Common myeloid progenitor, CD34-positive (primary cell): ENCODE data around the gene POLR2H. TPM values are rescaled to one million over a fixed set of nuclear protein-coding genes. Genes with fewer than 3 reads are reported as not detected.

Source experiments
- CTCF ChIA-PET: fragments of 350-600 bp; sonication (Branson Sonifier 250); formaldehyde crosslinking; loops from one replicate; lab custom pipeline; 2021; ENCODE audit warnings: antibody characterized with exemption; lab: Charles Lee
- POLR2A ChIA-PET: fragments of 350-600 bp; sonication (Branson Sonifier 250); formaldehyde crosslinking; loops from one replicate; lab custom pipeline; 2021; ENCODE audit warnings: antibody characterized with exemption; lab: Charles Lee
- DNase-seq, 3 donors: peaks; one replicate each; pipeline versions ENCODE4 v3.0.0 to v3.0.0-alpha.2; 2013
- H3K27ac ChIP-seq, 2 experiments: 1 replicate in 1 of 2; 2 replicates in 1 of 2; pipeline ENCODE4 v1.7.0; 2013; ENCODE audit warnings: inconsistent platforms in 2 of 2, low read length in 2 of 2, mild to moderate bottlenecking in 2 of 2, low read depth in 1 of 2, moderate library complexity in 1 of 2; ENCODE audit not compliant: severe bottlenecking in 2 of 2, insufficient read depth in 1 of 2, poor library complexity in 1 of 2
- H3K27me3 ChIP-seq, 5 experiments: replicated peaks in 2 of 5; 1 replicate in 3 of 5; 2 replicates in 2 of 5; pipeline versions ENCODE4 v1.6.1 to v1.7.0; 2013; ENCODE audit warnings: low read length in 4 of 5, mild to moderate bottlenecking in 2 of 5, moderate library complexity in 2 of 5, inconsistent platforms in 1 of 5; ENCODE audit not compliant: insufficient read depth in 5 of 5, control insufficient read depth in 4 of 5
- H3K36me3 ChIP-seq, 4 experiments: 1 replicate in 2 of 4; 2 replicates in 2 of 4; pipeline versions ENCODE4 v1.6.1 to v1.7.0; 2013; ENCODE audit warnings: low read length in 3 of 4, control low read depth in 1 of 4, mild to moderate bottlenecking in 1 of 4; ENCODE audit not compliant: control insufficient read depth in 4 of 4, insufficient read depth in 4 of 4
- H3K4me1 ChIP-seq, 4 experiments: 1 replicate in 3 of 4; 2 replicates in 1 of 4; pipeline versions ENCODE4 v1.6.1 to v1.7.1; 2013; ENCODE audit warnings: low read length in 3 of 4, mild to moderate bottlenecking in 3 of 4, control low read depth in 1 of 4, inconsistent platforms in 1 of 4, moderate library complexity in 1 of 4; ENCODE audit not compliant: control insufficient read depth in 4 of 4, insufficient read depth in 4 of 4; ENCODE audit errors: control extremely low read depth in 1 of 4
- H3K4me3 ChIP-seq, 7 experiments: 1 replicate in 4 of 7; 2 replicates in 3 of 7; pipeline versions ENCODE4 v1.5.1 to v1.7.0; 2013; ENCODE audit warnings: mild to moderate bottlenecking in 7 of 7, low read length in 6 of 7, moderate library complexity in 6 of 7, inconsistent platforms in 2 of 7, low read depth in 2 of 7, control low read depth in 1 of 7; ENCODE audit not compliant: insufficient read depth in 4 of 7, control insufficient read depth in 1 of 7; ENCODE audit errors: extremely low read depth in 1 of 7
- H3K9me3 ChIP-seq, 5 experiments: 1 replicate in 4 of 5; 2 replicates in 1 of 5; pipeline versions ENCODE4 v1.6.1 to v1.7.1; 2013; ENCODE audit warnings: low read length in 4 of 5, mild to moderate bottlenecking in 2 of 5, inconsistent platforms in 1 of 5, low read depth in 1 of 5, moderate library complexity in 1 of 5; ENCODE audit not compliant: control insufficient read depth in 4 of 5, insufficient read depth in 2 of 5; ENCODE audit errors: control extremely low read depth in 1 of 5
- WGBS: methylation state at CpG from one replicate; pipeline ENCODE4 v1.1.5; 2013; ENCODE audit not compliant: insufficient coverage; 5-methylcytosine and 5-hydroxymethylcytosine counted together
- polyA plus RNA-seq: library from polyadenylated mRNA; unstranded; fragments of 120-200 nt; gene quantifications from one replicate; pipeline ENCODE4 v1.2.1, GENCODE V29; 2013

The POLR2H gene
- polyA plus RNA-seq = 49.7 TPM

- CTCF ChIA-PET = interaction anchor here (0.6 to 3.3 kb wide), 5 partner anchors 8 to 180 kb away, joined by 3 to 13 read pairs (median 9); no protein-coding TSS in a partner anchor
- WGBS = 0% methylated on average over 42 of the region's 56 CpGs
- POLR2A ChIA-PET = interaction anchor here (0.7 kb wide), 1 partner anchor 349 kb away, joined by 3 read pairs; no protein-coding TSS in a partner anchor
- Histone ChIP-seq H3K27ac (peak within 1 kb of the TSS in 1 of 2 experiments; percentile 77), H3K4me1 (peaks cover 0 to 33% (median 31%) of the 10 kb centered on the region in 4 experiments), H3K27me3 (peaks cover 0 to 3% (median 0%) of the 10 kb centered on the region in 5 experiments), H3K4me3 (peak within 1 kb of the TSS; percentile 54 to 92 (median 74)), H3K9me3 (no peaks in the 10 kb centered on the region), H3K36me3 (peaks cover 2 to 14% (median 8%) of the 10 kb centered on the region in 4 experiments)
- DNase-seq = no peak
Observed at GRCh38 chr3:184361532-184361931, at the start of gene POLR2H, which contains the start of gene CLCN2. Gene POLR2H, plus strand, starts transcription at chr3:184361710. Its CDS starts 1,783 bp downstream, at chr3:184363493. Gene CLCN2, minus strand, starts transcription at chr3:184361605. Its CDS starts 126 bp downstream, at chr3:184361479.

- WGBS = 0% methylated on average over 17 of the region's 40 CpGs
- peak within 1 kb of the TSS; percentile 35 to 85 (median 70) for H3K4me3 ChIP-seq
- H3K9me3 ChIP-seq = no peaks in the 10 kb centered on the region
- peak; percentile 94 to 96 (median 96) for DNase-seq
- peaks cover 0 to 29% (median 15%) of the 10 kb centered on the region in 4 experiments for H3K36me3 ChIP-seq
- H3K27me3 ChIP-seq = no peaks in the 10 kb centered on the region
- CTCF ChIA-PET = no interaction called here
- peak within 1 kb of the TSS; percentile 86 to 95 for H3K27ac ChIP-seq
- peaks cover 0 to 39% (median 29%) of the 10 kb centered on the region in 4 experiments for H3K4me1 ChIP-seq
- POLR2A ChIA-PET = no interaction called here
Observed at GRCh38 chr3:184314363-184314699, 47.2 kb upstream of the POLR2H start, which contains the start of gene EIF4G1. Gene EIF4G1, plus strand, starts transcription at chr3:184314606. Its CDS starts 1,191 bp downstream, at chr3:184315797.

GRCh38 chr3:184314700-184315542, 46.6 kb upstream of the POLR2H start:
- Histone ChIP-seq H3K36me3 (peaks cover 0 to 33% (median 15%) of the 10 kb centered on the region in 4 experiments), H3K4me1 (peaks cover 0 to 45% (median 35%) of the 10 kb centered on the region in 4 experiments), H3K27ac (peak overlapping the region; percentile 86 to 95), H3K9me3 (no peaks in the 10 kb centered on the region), H3K27me3 (no peaks in the 10 kb centered on the region), H3K4me3 (peak overlapping the region; percentile 35 to 85 (median 70))
- ChIA-PET POLR2A (interaction anchor here (1.4 kb wide), 1 partner anchor 14 kb away, joined by 3 read pairs; no protein-coding TSS in a partner anchor), CTCF (interaction anchor here (1.0 to 2.7 kb wide), 4 partner anchors 9 to 39 kb away, joined by 3 to 13 read pairs (median 5); partner anchors contain the start of gene FAM131A)
- DNase-seq = peak; percentile 74 to 92 (median 88)
- 0% methylated on average over 54 of the region's 89 CpGs for WGBS

GRCh38 chr3:184315543-184315867, 46.0 kb upstream of the POLR2H start:
- Histone ChIP-seq H3K9me3 (no peaks in the 10 kb centered on the region), H3K27me3 (no peaks in the 10 kb centered on the region), H3K4me3 (peak overlapping the region; percentile 35 to 85 (median 70)), H3K36me3 (peaks cover 0 to 39% (median 16%) of the 10 kb centered on the region in 4 experiments), H3K27ac (peak overlapping the region; percentile 86 to 95), H3K4me1 (peaks cover 0 to 51% (median 35%) of the 10 kb centered on the region in 4 experiments)
- 26% methylated on average over 2 of the region's 6 CpGs for WGBS
- POLR2A ChIA-PET = interaction anchor here (0.6 to 1.4 kb wide), 2 partner anchors 13 to 47 kb away, joined by 3 read pairs; no protein-coding TSS in a partner anchor
- CTCF ChIA-PET = interaction anchor here (1.0 to 2.7 kb wide), 6 partner anchors 9 to 56 kb away, joined by 3 to 13 read pairs (median 4); partner anchors contain the start of gene FAM131A
- DNase-seq = no peak

DNA sequence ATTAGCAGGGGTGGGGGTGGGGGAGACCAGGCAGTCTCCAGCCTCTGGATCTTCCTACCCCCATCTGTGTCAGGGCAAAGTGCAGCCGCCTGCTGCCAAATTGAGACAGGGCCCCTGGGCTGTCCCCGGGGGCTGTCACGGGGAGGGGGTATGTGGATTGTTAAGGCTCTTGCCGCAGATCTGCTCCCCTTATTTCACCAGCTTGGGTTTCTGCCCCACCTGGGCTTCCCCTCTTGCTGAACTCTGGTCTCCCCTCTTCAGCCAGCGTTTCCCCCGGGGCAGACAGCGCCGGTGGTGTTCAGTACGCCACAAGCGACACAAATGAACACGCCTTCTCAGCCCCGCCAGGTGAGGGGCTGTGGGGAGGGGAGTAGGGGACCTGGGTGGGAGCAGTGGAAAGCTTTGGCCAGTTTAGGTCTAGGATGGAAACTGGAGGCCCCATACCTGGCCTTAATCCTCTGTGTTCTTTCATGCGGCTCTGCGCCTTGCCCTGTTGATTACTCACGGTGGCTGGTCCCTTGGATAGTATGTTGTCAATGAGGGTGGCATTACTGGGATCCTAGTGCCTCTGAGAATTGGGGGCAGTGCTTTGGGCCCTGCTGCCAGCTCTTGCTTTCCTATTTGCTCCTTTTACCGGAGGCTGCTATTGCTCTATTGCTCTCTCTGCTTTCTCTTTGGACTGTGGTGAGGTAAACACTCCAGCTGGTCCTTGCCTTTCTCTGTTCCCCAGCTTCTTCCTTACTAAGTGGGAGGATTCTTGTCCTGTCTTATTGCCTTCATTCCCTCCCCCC, 45.4 kb upstream of the POLR2H start:
- Histone ChIP-seq H3K4me3 (peak overlapping the region in 5 of 7 experiments; percentile 19 to 85 (median 75)), H3K4me1 (peaks cover 0 to 52% (median 35%) of the 10 kb centered on the region in 4 experiments), H3K27me3 (no peaks in the 10 kb centered on the region), H3K36me3 (peaks cover 1 to 45% (median 20%) of the 10 kb centered on the region in 4 experiments), H3K27ac (peak overlapping the region; percentile 86 to 95), H3K9me3 (no peaks in the 10 kb centered on the region)
- ChIA-PET POLR2A (interaction anchor here (0.6 to 1.4 kb wide), 2 partner anchors 13 to 46 kb away, joined by 3 read pairs; no protein-coding TSS in a partner anchor), CTCF (interaction anchor here (1.0 to 2.7 kb wide), 6 partner anchors 10 to 55 kb away, joined by 3 to 13 read pairs (median 4); partner anchors contain the start of gene FAM131A)
- WGBS = 84% methylated on average over 3 of the region's 16 CpGs
- DNase-seq = no peak

GRCh38 chr3:184316792-184317191, 44.7 kb upstream of the POLR2H start:
- DNase-seq = no peak
- ChIA-PET POLR2A (no interaction called here), CTCF (interaction anchor here (1.3 to 2.7 kb wide), 3 partner anchors 10 to 14 kb away, joined by 4 to 13 read pairs (median 10); no protein-coding TSS in a partner anchor)
- H3K9me3 ChIP-seq = no peaks in the 10 kb centered on the region
- H3K27me3 ChIP-seq = no peaks in the 10 kb centered on the region
- peaks cover 0 to 52% (median 35%) of the 10 kb centered on the region in 4 experiments for H3K4me1 ChIP-seq
- peak overlapping the region in 2 of 7 experiments; percentile 40 to 81 for H3K4me3 ChIP-seq
- H3K36me3 ChIP-seq = peaks cover 2 to 52% (median 26%) of the 10 kb centered on the region in 4 experiments
- H3K27ac ChIP-seq = peak overlapping the region; percentile 13 to 95
- 92% methylated on average over 3 of the region's 7 CpGs for WGBS
